ENCODE results near the gene ANKRD63.
A peak's percentile ranks its signal among the peaks of the same experiment; 100 is the strongest.

Gene ANKRD63

GRCh38 chr15:40307421-40308211 is 24.8 kb upstream of the ANKRD63 start, which contains the start of gene PLCB2:
PLCB2 (minus strand) TSS chr15:40307935; CDS start chr15:40307672, 263 bp downstream.
- Histone ChIP-seq H3K9me3 (ENCODE audit: insufficient read depth, low read depth, low read length) (no peaks in the 10 kb centered on the region), H2AFZ (ENCODE audit: insufficient read depth, low read length, poor library complexity) (no peak within 1 kb of the TSS), H2AK5ac (ENCODE audit: low read length) (peak within 1 kb of the TSS; percentile 69), H3K4ac (ENCODE audit: low read depth, low read length) (no peak within 1 kb of the TSS), H3K9ac (ENCODE audit: low read length) (no peak within 1 kb of the TSS), H3K27ac (ENCODE audit: low read depth, low read length) (no peak within 1 kb of the TSS), H3K14ac (ENCODE audit: low read length) (no peak within 1 kb of the TSS), H2BK5ac (ENCODE audit: low read depth, low read length, poor library complexity) (no peak within 1 kb of the TSS), H2BK12ac (ENCODE audit: low read length) (no peak within 1 kb of the TSS), H3K4me3 (ENCODE audit: low read depth, low read length) (no peak within 1 kb of the TSS), H2BK120ac (ENCODE audit: insufficient read depth, low read length, poor library complexity) (no peak within 1 kb of the TSS), H3K79me2 (ENCODE audit: control insufficient read depth, insufficient read depth, low read length, poor library complexity) (no peaks in the 10 kb centered on the region), H3K4me2 (ENCODE audit: low read length) (no peak within 1 kb of the TSS), H4K91ac (ENCODE audit: low read depth, low read length) (peak within 1 kb of the TSS; percentile 48), H3K79me1 (ENCODE audit: low read length) (no peaks in the 10 kb centered on the region), H3K4me1 (ENCODE audit: control insufficient read depth in 1 of 2, insufficient read depth in 2 of 2, low read length in 2 of 2) (peaks cover 7 to 12% of the 10 kb centered on the region in 2 experiments), H4K8ac (ENCODE audit: low read depth, low read length) (no peak within 1 kb of the TSS), H3K27me3 (ENCODE audit: insufficient read depth, low read length) (no peaks in the 10 kb centered on the region), H4K12ac (ENCODE audit: low read depth, low read length) (no peak within 1 kb of the TSS), H3K36me3 (ENCODE audit: control insufficient read depth in 1 of 2, insufficient read depth in 2 of 2, low read length in 2 of 2) (no peaks in the 10 kb centered on the region), H3K23ac (ENCODE audit: low read length) (no peak within 1 kb of the TSS), H3K18ac (ENCODE audit: low read length) (no peak within 1 kb of the TSS)
- no CpG with 5 or more reads among the region's 15 CpGs for WGBS (ENCODE audit: extremely low coverage, insufficient coverage, insufficient read length)
- no peak for DNase-seq

GRCh38 chr15:40306908-40307307 is 24.0 kb upstream of the ANKRD63 start:
- Histone ChIP-seq H3K14ac (ENCODE audit: low read length) (no peak overlapping the region), H2BK12ac (ENCODE audit: low read length) (no peak overlapping the region), H3K79me2 (ENCODE audit: control insufficient read depth, insufficient read depth, low read length, poor library complexity) (no peaks in the 10 kb centered on the region), H3K18ac (ENCODE audit: low read length) (no peak overlapping the region), H3K23ac (ENCODE audit: low read length) (no peak overlapping the region), H3K4me1 (ENCODE audit: control insufficient read depth in 1 of 2, insufficient read depth in 2 of 2, low read length in 2 of 2) (peaks cover 13 to 19% of the 10 kb centered on the region in 2 experiments), H3K27ac (ENCODE audit: low read depth, low read length) (no peak overlapping the region), H3K4me2 (ENCODE audit: low read length) (no peak overlapping the region), H2AK5ac (ENCODE audit: low read length) (no peak overlapping the region), H3K79me1 (ENCODE audit: low read length) (peaks cover 4% of the 10 kb centered on the region), H2BK120ac (ENCODE audit: insufficient read depth, low read length, poor library complexity) (no peak overlapping the region), H3K9me3 (ENCODE audit: insufficient read depth, low read depth, low read length) (no peaks in the 10 kb centered on the region), H4K12ac (ENCODE audit: low read depth, low read length) (no peak overlapping the region), H3K4ac (ENCODE audit: low read depth, low read length) (no peak overlapping the region), H2AFZ (ENCODE audit: insufficient read depth, low read length, poor library complexity) (no peak overlapping the region), H4K8ac (ENCODE audit: low read depth, low read length) (no peak overlapping the region), H3K9ac (ENCODE audit: low read length) (no peak overlapping the region), H3K4me3 (ENCODE audit: low read depth, low read length) (no peak overlapping the region), H3K36me3 (ENCODE audit: control insufficient read depth in 1 of 2, insufficient read depth in 2 of 2, low read length in 2 of 2) (no peaks in the 10 kb centered on the region), H2BK5ac (ENCODE audit: low read depth, low read length, poor library complexity) (no peak overlapping the region), H4K91ac (ENCODE audit: low read depth, low read length) (no peak overlapping the region), H3K27me3 (ENCODE audit: insufficient read depth, low read length) (no peaks in the 10 kb centered on the region)
- WGBS (ENCODE audit: extremely low coverage, insufficient coverage, insufficient read length): no CpG with 5 or more reads among the region's 7 CpGs
- no peak for DNase-seq

GRCh38 chr15:40306371-40306770 is 23.5 kb upstream of the ANKRD63 start:
- Histone ChIP-seq H3K9ac (ENCODE audit: low read length) (no peak overlapping the region), H4K8ac (ENCODE audit: low read depth, low read length) (no peak overlapping the region), H3K27ac (ENCODE audit: low read depth, low read length) (no peak overlapping the region), H3K27me3 (ENCODE audit: insufficient read depth, low read length) (no peaks in the 10 kb centered on the region), H2AK5ac (ENCODE audit: low read length) (peak overlapping the region; percentile 20), H3K4me3 (ENCODE audit: low read depth, low read length) (no peak overlapping the region), H3K4me2 (ENCODE audit: low read length) (no peak overlapping the region), H3K14ac (ENCODE audit: low read length) (no peak overlapping the region), H3K9me3 (ENCODE audit: insufficient read depth, low read depth, low read length) (no peaks in the 10 kb centered on the region), H2BK12ac (ENCODE audit: low read length) (no peak overlapping the region), H3K18ac (ENCODE audit: low read length) (no peak overlapping the region), H2BK120ac (ENCODE audit: insufficient read depth, low read length, poor library complexity) (no peak overlapping the region), H3K23ac (ENCODE audit: low read length) (no peak overlapping the region), H2AFZ (ENCODE audit: insufficient read depth, low read length, poor library complexity) (no peak overlapping the region), H2BK5ac (ENCODE audit: low read depth, low read length, poor library complexity) (no peak overlapping the region), H4K91ac (ENCODE audit: low read depth, low read length) (no peak overlapping the region), H3K79me1 (ENCODE audit: low read length) (peaks cover 4% of the 10 kb centered on the region), H3K4ac (ENCODE audit: low read depth, low read length) (no peak overlapping the region), H3K79me2 (ENCODE audit: control insufficient read depth, insufficient read depth, low read length, poor library complexity) (no peaks in the 10 kb centered on the region), H3K36me3 (ENCODE audit: control insufficient read depth in 1 of 2, insufficient read depth in 2 of 2, low read length in 2 of 2) (no peaks in the 10 kb centered on the region), H3K4me1 (ENCODE audit: control insufficient read depth in 1 of 2, insufficient read depth in 2 of 2, low read length in 2 of 2) (peaks cover 17 to 24% of the 10 kb centered on the region in 2 experiments), H4K12ac (ENCODE audit: low read depth, low read length) (no peak overlapping the region)
- no peak for DNase-seq
- WGBS (ENCODE audit: extremely low coverage, insufficient coverage, insufficient read length): no CpG with 5 or more reads among the region's 5 CpGs

- no peak overlapping the region for H3K14ac ChIP-seq (ENCODE audit: low read length)
- no peak overlapping the region for H4K8ac ChIP-seq (ENCODE audit: low read depth, low read length)
- H4K12ac ChIP-seq (ENCODE audit: low read depth, low read length): no peak overlapping the region
- H3K4me1 ChIP-seq (ENCODE audit: control insufficient read depth in 1 of 2, insufficient read depth in 2 of 2, low read length in 2 of 2): peaks cover 23 to 30% of the 10 kb centered on the region in 2 experiments
- no peak overlapping the region for H2AK5ac ChIP-seq (ENCODE audit: low read length)
- no peak overlapping the region for H3K9ac ChIP-seq (ENCODE audit: low read length)
- WGBS (ENCODE audit: extremely low coverage, insufficient coverage, insufficient read length): no CpG with 5 or more reads among the region's 4 CpGs
- H4K91ac ChIP-seq (ENCODE audit: low read depth, low read length): no peak overlapping the region
- no peak overlapping the region for H3K27ac ChIP-seq (ENCODE audit: low read depth, low read length)
- no peak for DNase-seq
- H3K4me2 ChIP-seq (ENCODE audit: low read length): no peak overlapping the region
- no peak overlapping the region for H3K4ac ChIP-seq (ENCODE audit: low read depth, low read length)
- no peak overlapping the region for H2BK5ac ChIP-seq (ENCODE audit: low read depth, low read length, poor library complexity)
- no peak overlapping the region for H3K18ac ChIP-seq (ENCODE audit: low read length)
- no peak overlapping the region for H2BK120ac ChIP-seq (ENCODE audit: insufficient read depth, low read length, poor library complexity)
- no peak overlapping the region for H3K4me3 ChIP-seq (ENCODE audit: low read depth, low read length)
- no peaks in the 10 kb centered on the region for H3K9me3 ChIP-seq (ENCODE audit: insufficient read depth, low read depth, low read length)
- H3K27me3 ChIP-seq (ENCODE audit: insufficient read depth, low read length): no peaks in the 10 kb centered on the region
- H2BK12ac ChIP-seq (ENCODE audit: low read length): no peak overlapping the region
- no peak overlapping the region for H2AFZ ChIP-seq (ENCODE audit: insufficient read depth, low read length, poor library complexity)
- H3K23ac ChIP-seq (ENCODE audit: low read length): no peak overlapping the region
- peaks cover 8% of the 10 kb centered on the region for H3K79me1 ChIP-seq (ENCODE audit: low read length)
- no peaks in the 10 kb centered on the region for H3K36me3 ChIP-seq (ENCODE audit: control insufficient read depth in 1 of 2, insufficient read depth in 2 of 2, low read length in 2 of 2)
- H3K79me2 ChIP-seq (ENCODE audit: control insufficient read depth, insufficient read depth, low read length, poor library complexity): no peaks in the 10 kb centered on the region
Observed at GRCh38 chr15:40305281-40305680, 22.4 kb upstream of the ANKRD63 start.
